GM21619 (cell line): ENCODE data around the gene DCK.

Experiments used
- ATAC-seq: cut with Tn5 transposase; IDR thresholded peaks from one replicate; pipeline ENCODE4 v1.9.1; 2021; ENCODE audit not compliant: unreplicated experiment

The DCK gene

GRCh38 chr4:70993181-70994068, at the start of gene DCK:
TSS of gene DCK (plus strand) at chr4:70993649. CDS start at chr4:70993836, 187 bp downstream.
- peak; percentile 68 for ATAC-seq

- peak; percentile 43 for ATAC-seq
These were observed 48.4 kb upstream of the DCK start for GRCh38 chr4:70945046-70945445.

GRCh38 chr4:70945452-70946055, 47.9 kb upstream of the DCK start:
- no peak for ATAC-seq

GRCh38 chr4:70946939-70947338, 46.5 kb upstream of the DCK start:
- ATAC-seq, result no peak

- no peak for ATAC-seq
These were observed 44.7 kb upstream of the DCK start for GRCh38 chr4:70948665-70949260.

GRCh38 chr4:70954032-70954431, 39.4 kb upstream of the DCK start:
- ATAC-seq, result no peak

- no peak for ATAC-seq
These were observed 36.8 kb upstream of the DCK start for GRCh38 chr4:70956549-70957210.

- no peak for ATAC-seq
These were observed 34.8 kb upstream of the DCK start for GRCh38 chr4:70958681-70959080.

- no peak for ATAC-seq
These were observed 24.4 kb upstream of the DCK start for GRCh38 chr4:70969076-70969475.

GRCh38 chr4:70976252-70976651, 17.2 kb upstream of the DCK start:
- ATAC-seq, result no peak

GRCh38 chr4:70979445-70980008, 13.9 kb upstream of the DCK start:
- no peak for ATAC-seq

- ATAC-seq, result no peak
These were observed 13.3 kb upstream of the DCK start for GRCh38 chr4:70980196-70980595.

- no peak for ATAC-seq
These were observed 9.3 kb upstream of the DCK start for GRCh38 chr4:70984106-70984505.

GRCh38 chr4:70984589-70984988, 8.9 kb upstream of the DCK start:
- ATAC-seq, result no peak

GRCh38 chr4:70991596-70991995, 1.9 kb upstream of the DCK start:
- ATAC-seq, result no peak

- no peak for ATAC-seq
These were observed 1.0 kb upstream of the DCK start for GRCh38 chr4:70992391-70992881.

- ATAC-seq, result no peak
These were observed 569 bp downstream of the DCK start for GRCh38 chr4:70994069-70994366.

- ATAC-seq, result peak; percentile 45
These were observed 1.1 kb downstream of the DCK start for GRCh38 chr4:70994387-70995099.

GRCh38 chr4:70996018-70996360, 2.5 kb downstream of the DCK start:
- ATAC-seq, result no peak

GRCh38 chr4:70997036-70997435, 3.6 kb downstream of the DCK start:
- ATAC-seq, result no peak

- no peak for ATAC-seq
These were observed 4.1 kb downstream of the DCK start for GRCh38 chr4:70997546-70997945.
